HCEC 1CT (cell line): ENCODE data around the gene CDON.

ENCODE experiments used
- DNase-seq: peaks from one replicate; pipeline ENCODE4 v3.0.0-alpha.2; 2017

The CDON gene

DNA sequence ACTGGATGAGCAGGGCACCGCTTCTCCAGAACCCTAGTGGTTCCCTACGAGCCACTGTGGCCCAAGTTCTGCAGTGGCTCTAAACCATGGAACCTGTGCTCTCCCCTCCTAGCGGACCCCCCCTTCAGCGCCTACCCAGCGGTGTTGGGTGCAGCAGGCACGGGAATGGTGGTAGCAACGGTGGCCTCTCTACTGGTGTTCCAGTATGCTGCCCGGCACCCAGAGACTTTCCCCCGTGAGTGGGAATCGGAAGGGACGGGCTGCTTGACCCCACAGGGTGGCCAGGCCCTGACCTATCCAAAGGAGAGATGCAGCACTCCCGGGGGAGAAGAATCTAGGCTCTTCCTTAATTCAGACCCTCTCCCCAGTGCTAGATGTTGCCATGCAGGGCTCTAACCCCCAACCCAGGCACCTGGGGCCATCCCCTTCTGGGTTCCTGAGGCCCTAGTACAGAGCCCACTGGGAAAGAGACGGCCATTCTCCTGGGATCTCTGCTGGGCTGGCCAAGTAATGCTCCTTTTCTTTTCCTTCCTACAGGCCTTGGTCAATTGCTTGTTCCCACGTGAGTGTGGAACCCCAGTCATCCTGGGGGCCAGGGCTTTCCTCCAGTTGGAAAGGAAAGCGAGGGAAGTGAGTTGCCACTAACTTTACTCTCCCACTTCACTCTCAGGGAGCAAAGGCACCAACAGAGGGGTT, 107.6 kb downstream of the CDON start:
- DNase-seq: no peak

DNA sequence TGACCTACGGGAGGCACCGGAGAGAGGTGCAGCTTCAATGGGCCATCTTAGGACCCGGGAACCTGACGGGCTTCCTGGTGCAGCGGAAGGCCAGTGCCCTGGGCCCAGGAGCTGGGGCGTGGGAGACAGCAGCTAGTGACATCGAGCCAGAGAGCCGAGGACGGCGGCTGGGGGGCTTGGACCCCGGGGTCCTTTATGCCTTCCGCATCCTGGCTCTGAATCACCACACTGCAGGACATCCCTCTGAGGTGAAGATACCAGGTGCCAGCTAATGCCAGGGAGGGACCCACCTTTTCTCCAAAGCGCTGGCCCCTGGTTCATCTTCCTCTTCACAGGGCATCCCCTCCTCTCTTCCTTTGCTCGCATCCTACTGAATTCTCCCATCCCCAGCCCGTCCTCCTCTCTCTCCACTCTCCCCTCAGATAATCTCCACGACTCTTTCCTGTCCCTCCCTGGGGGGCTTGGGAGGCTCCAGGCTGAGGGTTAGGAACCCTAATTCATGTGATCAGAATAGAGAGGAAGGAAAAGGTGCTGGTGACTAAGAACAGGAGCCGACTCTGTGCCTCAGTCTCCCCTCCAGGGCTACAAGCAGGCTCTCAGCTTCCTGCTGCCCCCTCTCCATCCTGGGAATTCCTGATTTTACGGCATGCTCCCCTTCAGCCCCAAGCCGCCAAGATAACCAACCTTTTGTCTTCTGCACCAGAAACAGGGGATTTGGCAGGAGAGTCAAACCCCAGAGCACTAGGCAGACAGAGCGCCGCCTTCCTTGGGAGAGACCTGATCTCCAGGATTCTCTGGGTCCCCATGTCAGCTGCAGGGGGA, 108.3 kb downstream of the CDON start:
- DNase-seq: no peak

GRCh38 chr11:125953401-125953935, 109.2 kb downstream of the CDON start:
- DNase-seq: no peak

GRCh38 chr11:125952973-125953372, 109.7 kb downstream of the CDON start:
- DNase-seq: no peak

- DNase-seq: no peak
Observed at GRCh38 chr11:125952559-125952958, 110.1 kb downstream of the CDON start.

DNA sequence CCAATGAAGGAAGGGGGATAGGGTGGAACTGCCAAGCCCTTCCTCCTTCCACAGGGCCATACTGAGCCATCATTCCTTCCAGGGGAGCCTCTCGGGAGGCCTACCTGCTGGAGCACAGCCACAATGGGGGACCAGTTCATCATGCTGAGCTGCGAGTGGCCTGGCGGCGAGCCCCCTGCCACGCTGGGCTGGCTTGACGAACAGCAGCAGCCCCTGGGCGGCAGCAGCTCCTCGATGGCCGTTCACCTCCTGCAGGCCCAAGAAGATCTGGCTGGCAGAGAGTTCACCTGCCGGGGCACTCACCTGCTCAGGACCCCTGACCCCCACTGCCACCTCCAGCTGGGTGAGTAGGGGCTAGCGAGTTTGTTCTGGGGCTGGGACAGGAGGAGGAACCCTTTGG, 110.9 kb downstream of the CDON start:
- DNase-seq: no peak

DNA sequence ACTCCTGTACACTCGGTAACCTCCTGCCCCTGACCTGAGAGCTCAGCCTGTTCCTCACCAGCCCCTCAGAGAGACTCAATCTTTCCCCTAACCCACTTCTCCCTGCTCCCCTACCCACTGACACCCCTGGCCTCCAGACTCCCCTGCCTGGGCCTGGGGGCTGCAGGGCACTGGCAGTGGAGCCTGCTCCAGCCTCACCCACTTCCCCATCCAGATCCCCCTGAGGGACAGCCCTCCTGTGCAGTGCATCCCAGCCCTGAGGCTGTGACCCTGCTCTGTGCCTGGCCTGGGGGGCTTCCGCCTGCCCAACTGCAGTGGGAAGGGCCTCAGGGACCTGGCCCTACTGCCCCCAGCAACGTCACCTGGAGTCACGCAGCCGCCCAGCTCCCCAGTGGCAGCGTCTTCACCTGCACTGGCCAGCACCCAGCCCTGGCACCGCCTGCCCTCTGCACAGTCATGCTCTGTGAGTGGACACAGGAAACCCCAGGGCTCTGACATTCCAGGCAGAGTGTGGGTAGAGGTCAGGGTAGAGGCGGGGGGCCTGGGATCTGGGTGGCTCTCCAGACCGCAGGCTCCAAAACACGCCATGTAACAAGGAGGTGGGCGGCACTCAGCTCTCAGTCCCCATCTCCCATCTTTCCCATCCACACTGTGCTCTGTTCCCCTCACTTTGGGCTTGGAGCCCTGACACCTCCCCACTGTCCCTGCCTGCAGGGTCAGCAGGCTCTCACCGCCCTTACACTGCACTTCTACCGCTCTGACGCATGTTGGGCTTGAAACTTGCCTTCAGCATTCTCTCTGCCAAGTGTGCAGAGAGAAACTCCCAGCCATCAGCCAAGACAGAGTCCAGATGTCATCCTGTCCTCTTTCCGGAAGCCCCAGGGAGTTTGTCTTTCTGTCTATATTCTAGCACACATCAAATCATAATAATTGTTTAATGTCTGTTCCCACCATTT, 111.7 kb downstream of the CDON start:
- DNase-seq: no peak

DNA sequence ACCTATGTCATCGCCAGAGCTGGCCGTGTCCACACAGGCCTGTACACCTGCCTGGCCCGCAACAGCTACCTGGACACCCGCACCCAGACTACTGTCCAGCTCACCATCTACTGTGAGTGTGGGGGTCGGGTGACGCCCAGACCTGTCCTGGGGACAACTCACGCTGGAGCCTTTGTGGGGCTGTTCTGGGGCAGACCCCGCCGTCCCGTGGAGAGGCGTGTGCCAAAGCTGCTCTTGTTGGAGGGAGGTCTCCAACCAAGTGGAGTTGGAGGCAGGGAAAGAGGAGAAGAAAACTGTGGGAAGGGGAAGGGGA, 112.5 kb downstream of the CDON start:
- DNase-seq: no peak

- DNase-seq: no peak
Observed at GRCh38 chr11:125949271-125950177, 113.1 kb downstream of the CDON start.

DNA sequence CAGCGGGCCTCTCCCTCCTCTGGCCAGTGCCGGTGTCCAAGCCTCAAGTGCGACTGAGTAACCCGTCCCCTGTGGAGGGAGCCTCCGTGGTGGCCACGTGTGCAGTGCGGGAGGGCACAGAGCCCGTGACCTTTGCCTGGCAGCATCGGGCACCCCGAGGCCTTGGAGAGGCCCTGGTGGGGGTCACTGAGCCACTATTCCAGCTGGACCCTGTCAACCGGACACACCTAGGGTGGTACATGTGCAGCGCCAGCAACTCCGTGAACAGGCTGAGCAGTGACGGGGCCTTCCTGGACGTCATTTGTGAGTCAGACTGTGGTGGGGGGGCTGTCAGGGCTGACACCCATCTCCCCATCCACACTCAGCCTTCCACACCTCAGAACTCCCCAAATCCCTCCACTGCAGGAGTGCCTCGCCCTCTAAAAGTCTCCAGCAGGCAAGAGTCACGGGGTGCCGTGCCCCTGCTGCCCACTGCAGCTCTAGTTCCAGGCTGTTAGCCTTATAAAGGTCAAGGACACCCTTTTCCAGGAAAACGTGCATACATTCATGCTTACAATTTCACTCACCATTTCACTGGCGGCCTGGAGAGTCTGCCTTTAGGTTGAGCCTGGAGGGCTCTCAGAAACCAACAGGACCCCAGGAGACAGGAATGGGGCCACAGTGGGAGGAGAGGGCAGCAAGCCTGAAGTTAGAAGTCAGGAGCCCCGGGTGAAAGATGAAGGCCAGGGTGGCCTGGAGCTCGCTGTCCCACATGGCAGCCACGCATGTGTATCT, 114.2 kb downstream of the CDON start:
- DNase-seq: no peak

DNA sequence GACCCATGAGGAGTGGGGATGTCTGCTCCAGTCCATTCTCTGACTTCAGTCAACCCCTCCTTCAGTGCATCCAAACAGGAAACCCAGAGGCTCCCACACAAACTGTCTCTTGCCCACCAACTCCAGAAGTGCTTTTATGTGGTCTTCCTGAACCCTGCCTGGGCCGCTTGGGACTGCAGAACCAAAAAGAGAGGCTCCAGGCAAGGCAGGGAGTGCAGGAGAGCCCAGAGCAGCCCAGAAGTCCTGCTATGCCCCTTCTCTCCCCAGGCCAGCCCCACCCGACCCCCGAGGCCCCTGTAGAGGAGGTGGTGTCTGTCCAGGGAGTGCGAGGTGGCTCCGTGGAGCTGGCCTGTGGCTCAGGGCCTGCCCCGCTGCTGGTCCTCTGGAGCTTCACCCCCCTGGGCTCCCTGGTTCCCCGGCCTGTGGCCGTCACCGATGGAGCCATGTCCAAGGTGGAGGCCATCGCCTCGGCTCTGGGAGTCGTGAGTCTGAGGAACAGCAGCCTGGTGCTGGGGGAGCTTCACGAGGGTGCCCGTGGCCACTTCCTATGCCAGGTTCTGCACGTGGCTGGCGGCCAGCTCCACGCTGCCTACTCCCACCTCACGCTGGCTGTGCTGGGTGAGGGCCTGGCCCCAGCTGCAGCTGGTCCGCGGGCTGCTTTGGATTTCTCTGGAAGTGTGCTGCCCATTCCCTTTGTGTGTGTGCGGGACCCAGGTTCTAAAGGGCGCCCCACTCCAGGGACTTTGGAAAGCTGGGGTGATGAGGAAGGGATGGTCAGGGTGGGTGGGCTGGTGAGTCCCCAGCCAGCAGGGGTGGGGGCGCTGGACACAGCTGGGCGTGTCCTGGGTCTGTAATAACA, 115.0 kb downstream of the CDON start:
- DNase-seq: no peak

DNA sequence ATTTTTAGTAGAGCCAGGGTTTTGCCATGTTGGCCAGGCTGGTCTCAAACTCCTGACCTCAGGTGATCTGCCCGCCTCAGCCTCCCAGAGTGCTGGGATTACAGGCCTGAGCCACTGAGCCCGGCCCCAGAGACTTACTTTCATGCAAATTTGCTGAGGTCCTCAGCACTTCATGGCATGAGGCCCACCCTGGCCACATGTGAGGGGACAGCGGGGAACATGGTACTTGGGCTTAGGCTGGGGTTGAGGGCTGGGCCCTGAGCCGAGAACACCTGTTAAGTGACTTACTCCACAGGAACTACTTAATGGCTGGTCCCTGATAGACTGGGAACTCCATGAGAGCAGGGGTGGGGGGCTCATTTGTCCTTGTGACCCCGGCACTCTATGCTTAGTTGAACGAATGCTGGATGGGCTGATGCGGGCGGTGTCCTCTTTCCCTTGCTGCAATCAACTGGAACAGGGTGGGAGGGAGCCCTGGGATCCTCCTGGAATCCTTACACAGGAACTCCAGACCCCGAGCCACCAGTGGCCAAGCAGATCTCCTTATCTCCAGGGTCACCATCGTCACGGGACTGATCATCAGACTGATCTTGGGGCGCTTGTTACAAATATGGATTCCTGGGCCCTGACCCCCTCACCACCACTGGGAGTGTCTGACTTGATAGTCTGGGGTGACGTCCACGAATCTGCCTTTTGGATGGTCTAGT, 115.8 kb downstream of the CDON start:
- DNase-seq: no peak

- no peak for DNase-seq
Observed at GRCh38 chr11:125945797-125946520, 116.7 kb downstream of the CDON start, which contains the start of gene VSIG10L2. Gene VSIG10L2, plus strand, starts transcription at chr11:125946044. Its CDS starts 12 bp downstream, at chr11:125946056.

GRCh38 chr11:125945011-125945796, 117.5 kb downstream of the CDON start:
- no peak for DNase-seq

- no peak for DNase-seq
Observed at GRCh38 chr11:125944350-125945010, 118.2 kb downstream of the CDON start.

GRCh38 chr11:125943661-125944349, 118.9 kb downstream of the CDON start:
- no peak for DNase-seq
